ENCODE measurements around the gene EFHD1.

The EFHD1 gene, protein sequence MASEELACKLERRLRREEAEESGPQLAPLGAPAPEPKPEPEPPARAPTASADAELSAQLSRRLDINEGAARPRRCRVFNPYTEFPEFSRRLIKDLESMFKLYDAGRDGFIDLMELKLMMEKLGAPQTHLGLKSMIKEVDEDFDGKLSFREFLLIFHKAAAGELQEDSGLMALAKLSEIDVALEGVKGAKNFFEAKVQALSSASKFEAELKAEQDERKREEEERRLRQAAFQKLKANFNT

DNA sequence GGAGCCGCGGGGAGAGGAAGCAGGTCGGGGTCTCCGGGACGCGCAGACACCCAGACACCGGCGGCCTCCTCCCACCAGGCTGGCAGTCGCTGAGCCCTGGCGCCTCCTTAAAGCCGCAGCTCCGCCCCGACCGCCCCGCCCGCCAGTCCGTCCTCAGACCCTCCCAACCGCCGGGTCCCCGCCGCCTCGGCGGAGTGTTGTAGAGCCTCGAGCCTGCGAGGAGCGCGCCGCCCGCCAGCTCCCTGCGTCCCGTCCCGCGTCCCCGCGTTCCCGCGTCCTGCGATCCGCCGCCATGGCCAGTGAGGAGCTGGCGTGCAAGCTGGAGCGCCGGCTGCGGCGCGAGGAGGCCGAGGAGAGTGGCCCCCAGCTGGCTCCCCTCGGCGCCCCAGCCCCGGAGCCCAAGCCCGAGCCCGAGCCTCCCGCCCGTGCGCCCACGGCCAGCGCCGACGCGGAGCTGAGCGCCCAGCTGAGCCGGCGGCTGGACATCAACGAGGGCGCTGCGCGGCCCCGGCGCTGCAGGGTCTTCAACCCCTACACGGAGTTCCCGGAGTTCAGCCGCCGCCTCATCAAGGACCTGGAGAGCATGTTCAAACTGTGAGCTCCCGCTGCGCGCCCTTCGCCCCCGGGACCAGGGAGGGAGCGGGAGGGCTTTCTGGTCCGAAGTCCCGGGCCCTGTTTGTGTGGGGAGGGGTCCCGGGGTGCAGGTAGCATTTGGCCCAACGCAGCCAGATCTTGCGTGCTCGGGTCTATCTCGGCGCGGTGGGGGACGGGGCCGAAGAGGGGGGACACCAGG is at the start of gene EFHD1:
Gene EFHD1 (plus strand): TSS at position 192 of the 793 bp plus-strand sequence. CDS start 101 bp downstream, at position 293.
- peak; percentile 50 for DNase-seq (ENCODE audit: low read depth)

DNA sequence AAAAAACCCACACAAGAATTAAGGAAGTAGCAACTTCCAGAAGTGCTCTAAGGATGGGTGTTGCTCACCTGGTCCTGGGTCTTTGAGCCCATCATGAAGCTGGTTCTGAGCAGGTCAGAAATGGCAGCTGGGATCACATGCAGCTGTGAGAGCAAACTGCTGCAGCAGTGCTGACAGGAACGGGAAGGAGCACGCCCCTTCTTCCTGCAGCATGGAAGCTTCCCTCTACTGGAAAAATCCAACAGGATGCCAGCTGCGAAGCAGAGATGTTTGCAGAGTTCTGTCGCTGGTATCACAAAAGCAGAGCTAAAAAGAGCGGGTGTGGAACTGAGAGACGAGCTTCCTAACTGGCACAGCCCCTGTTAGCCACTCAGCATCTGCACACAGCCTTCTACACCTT is 49.2 kb upstream of the EFHD1 start:
- DNase-seq (ENCODE audit: low read depth) = no peak

DNA sequence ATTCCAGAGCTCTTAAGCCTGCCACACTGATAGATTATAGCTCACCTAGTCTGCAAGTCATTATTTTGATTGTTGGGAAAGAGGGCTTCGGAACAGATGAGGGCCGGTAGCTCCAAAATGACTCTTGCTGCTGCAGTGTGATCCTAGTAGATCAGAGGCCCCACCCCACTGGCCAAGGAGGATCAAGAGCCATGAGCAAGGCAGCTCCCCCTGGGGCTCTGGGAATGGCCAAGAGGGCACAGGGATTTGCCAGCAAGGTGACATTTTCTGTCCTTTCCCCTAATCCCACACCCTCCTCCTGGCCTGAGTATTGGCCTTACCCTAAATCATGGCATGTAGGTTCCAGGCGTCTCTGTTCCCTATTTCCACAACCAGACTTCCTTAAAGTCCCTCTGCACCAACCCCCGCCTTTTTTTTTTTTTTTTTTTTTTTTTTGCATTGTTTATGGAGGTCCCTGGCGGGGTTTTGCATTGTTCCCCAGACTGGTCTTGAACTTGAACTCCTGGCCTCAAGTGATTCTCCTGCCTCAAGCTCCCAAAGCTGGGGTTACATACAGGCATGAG is 46.4 kb upstream of the EFHD1 start:
- DNase-seq (ENCODE audit: low read depth) = no peak

DNA sequence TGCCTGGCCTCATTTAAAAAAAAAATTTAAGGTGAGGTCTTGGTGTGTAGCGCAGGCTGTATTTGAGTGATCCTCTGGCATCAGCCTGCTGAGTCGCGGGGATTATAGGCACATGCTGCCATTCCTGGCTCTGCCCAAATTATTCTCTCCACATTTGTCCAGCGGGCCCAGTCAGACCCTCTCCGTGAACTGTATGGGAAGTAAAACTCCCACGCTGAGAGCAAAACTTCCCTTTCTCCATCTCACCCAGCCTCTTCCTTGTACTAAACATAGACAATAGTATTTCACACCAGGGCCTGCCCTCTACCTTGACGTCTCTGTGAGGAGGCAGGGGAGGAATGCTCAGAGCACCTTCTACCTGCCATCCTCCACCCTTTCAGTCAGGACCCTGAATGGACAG is 45.9 kb upstream of the EFHD1 start:
- no peak for DNase-seq (ENCODE audit: low read depth)

DNA sequence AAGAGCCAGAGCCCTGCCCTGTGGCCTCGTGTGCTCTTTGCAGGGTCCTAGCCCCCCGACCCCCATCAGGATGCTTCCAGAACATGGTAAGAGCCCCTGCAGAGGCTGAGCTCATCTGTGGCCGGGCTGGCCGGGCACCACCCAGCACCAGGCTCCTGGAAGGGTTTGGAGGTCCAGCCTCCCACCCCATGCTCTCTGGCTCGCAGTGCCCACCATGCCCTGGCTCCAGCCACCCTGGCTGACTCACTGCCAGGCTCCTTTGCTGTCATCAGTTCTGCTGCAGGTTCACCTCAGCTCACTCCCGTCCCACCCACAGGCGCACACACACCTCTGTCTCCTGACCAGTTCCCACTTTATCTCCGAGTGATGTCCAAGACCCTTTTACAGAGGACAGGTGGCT is 45.4 kb upstream of the EFHD1 start:
- no peak for DNase-seq (ENCODE audit: low read depth)

DNA sequence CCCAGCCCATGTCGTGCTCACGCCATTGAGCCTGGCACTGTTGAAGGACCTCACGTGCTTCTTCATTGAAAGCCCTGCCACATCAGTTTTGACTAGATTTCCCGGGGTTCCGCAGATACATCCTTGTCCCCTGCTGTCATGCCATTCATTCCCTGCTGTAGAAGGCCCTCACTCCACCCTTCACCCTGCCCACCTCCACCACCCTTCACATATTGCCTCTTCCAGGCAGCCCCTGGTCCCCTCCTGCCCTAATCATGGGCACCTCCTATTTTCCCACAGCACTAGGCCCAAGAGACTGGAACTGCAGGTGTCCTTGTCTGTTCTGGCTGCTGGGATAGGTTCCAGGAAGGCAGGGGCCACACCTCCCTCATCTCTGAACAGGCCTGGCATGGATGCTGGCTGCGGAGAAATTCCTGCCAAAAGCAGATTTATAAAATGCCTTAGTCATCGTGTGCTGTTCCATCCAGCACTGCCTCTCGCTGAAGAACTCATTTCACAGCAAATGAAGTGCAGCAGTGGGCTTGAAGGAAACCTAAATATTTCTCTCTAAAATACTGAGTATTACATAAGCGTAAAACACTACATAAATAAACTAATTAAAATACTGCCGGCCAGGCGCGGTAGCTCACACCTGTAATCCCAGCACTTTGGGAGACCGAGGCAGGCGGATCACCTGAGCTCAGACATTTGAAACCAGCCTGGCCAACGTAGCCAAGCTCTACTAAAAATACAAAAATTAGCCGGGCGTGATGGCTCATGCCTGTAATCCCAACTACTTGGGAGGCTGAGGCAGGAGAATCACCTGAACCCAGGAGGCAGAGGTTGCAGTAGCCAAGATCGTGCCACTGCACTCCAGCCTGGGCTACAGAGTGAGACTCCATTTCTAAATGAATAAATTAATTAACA is 44.5 kb upstream of the EFHD1 start:
- DNase-seq (ENCODE audit: low read depth) = no peak

DNA sequence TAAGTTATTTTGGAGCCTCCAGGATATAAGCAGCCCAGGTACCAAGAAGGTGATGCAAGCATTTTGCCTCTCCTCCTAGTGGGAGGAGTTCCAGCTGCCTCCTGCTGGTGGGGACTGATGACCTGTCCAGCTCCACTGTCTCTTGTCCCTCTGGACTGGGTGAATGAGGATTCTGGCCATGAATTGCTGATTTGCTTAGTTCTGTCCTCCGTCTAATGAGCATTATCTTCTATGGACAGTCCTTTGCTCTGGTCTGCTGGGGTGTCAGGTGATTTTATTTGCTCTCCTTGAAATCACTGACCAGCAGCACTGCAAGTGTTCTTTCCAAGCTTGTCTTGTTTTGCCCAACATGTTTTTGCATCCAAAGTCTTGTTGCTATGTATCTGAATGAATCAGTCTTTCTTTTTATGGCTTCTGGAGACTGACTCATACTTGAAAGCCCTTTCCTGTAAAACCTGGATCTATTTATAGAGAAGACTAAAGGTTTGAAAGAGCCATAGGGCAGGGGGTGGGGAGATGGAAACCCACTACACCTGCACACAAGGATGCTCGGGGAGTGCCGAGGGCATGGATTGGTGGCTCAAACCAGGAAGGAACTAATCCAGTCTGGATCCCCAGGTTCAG is 40.5 kb upstream of the EFHD1 start:
- DNase-seq (ENCODE audit: low read depth) = no peak

DNA sequence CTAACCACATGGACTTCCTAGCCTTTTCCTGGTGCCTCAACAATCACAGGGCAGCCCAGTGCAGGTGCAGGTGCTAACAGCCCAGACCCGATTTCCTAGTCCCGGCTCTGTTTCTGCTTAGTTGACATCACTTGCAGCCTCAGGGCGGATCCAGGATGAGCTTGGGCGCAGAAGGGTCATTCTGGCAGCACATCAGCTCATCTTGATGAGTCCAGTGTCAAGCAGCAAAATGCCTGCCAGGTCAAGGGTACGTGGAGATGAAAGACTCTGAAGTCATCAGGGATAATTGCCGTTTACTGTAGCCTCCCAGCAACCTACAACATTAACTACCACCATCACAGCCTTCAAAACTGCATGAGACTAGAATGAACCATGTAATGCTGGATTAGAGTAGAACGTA is 39.4 kb upstream of the EFHD1 start:
- DNase-seq (ENCODE audit: low read depth) = no peak

DNA sequence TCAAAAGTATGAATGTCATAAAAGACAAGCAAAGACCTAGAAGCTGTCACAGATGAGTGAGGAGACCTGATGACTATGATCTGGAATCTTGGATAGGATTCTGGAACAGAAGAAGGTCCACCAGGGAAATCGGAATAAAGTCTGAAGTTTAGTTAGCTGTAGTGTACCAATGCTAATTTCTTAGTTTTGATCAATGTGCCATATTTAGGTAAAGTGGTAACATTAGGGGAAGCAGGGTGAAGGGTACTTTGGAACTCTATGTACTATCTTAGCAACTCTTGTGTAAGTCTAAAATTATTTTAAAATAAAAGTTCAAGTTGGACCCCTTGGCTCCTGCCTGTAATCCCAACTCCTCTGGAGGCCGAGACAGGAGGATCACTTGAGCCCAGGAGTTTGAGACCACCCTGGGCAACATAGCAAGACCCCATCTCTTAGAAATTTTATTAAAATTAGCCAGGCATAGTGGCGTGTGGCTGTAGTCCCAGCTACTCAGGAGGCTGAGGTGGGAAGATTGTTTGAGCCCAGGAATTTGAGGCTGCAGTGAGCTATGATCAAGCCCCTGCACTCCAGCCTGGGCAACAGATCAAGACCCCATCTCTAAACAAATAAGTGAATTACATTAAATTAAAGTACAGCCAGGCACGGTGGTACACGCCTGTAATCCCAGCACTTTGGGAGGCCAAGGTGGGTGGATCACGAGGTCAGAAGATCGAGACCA is 35.9 kb upstream of the EFHD1 start:
- DNase-seq (ENCODE audit: low read depth) = no peak

DNA sequence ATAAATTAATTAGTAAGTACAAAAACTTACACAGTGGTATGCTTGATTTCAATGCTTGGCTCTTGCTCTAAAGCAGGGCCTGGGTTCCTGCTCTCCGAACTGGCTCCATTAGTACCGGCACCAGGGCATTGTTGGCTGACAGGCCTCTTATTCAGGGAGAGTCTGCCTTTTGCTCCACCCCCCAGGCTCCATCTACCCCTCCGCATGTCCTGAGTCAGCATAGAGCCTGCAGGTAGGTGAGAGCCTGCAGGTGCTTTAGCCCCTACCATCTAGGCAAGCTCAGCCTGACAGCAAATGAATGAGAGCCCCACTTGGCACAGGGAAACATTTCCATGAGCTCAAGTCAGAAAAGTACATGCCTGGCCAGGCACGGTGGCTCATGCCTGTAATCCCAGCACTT is 35.1 kb upstream of the EFHD1 start:
- no peak for DNase-seq (ENCODE audit: low read depth)

DNA sequence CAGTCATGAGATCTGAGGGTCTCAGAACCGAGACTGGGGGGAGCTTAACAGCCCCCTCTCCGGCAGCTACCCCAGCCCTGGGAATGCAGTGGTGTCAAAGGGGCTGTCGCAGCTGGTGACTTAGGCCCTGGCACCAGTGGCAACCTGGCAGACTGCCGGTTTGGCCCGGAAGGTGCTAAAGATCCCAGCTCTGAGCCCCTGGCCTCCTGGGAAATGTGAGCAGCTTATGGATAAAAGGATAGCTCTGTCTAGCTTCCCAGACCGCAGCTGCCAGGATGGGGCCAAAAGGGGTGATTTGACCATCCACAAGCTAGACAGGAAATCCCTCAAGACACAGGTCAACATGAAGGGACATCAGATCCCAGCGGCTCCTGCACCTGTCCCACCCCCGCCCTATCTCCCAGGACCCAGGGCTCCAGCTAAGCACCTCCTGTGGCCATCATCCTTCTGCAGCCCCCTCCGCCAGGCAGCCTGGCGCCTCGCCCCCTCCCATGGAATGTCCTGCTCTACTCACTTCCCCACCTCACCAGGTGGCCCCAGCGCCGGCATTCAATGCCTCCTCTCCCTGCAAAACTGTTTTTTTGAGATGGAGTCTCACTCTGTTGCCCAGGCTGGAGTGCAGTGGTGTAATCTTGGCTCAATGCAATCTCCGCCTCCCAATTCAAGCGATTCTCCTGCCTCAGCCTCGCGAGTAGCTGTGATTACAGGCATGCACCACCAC is 33.2 kb upstream of the EFHD1 start:
- DNase-seq (ENCODE audit: low read depth) = no peak

DNA sequence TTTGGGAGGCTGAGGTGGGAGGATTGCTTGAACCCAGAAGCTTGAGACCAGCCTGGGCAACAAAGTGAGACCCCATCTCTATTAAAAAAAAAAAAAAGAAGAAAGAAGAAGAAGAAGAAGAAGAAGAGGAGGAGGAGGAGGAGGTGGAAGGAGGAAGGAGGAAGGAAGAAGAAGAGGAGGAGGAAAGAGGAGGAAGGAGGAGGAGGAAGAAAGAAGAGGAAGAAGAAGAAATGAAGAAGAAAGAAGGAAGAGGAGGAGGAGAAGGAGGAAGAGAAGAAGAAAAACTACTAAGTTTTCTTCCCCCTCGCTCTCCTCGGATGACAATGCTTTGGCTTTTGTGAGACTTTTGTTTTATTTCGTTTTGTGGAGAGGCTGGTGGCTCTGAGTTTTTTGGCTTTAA is 30.1 kb upstream of the EFHD1 start:
- no peak for DNase-seq (ENCODE audit: low read depth)

DNA sequence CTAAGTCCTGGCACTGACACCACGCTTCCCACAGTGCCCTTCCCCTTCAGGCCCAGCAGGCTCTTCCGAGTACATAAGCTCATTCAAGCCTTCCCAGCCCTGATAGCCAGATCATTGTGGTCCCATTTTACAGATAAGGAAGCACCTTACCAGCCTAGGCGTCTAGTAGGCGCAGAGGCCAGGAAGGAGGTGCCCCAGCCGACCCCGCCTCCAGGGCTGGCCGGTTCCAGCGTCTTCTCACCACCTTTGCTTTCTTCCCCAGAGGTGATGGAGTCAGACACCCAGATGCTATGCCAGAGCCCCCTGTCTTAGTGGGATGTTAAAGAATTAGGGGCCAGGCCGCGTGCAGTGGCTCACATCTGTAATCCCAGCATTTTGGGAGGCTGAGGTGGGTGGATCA is 28.9 kb upstream of the EFHD1 start:
- DNase-seq (ENCODE audit: low read depth) = no peak

DNA sequence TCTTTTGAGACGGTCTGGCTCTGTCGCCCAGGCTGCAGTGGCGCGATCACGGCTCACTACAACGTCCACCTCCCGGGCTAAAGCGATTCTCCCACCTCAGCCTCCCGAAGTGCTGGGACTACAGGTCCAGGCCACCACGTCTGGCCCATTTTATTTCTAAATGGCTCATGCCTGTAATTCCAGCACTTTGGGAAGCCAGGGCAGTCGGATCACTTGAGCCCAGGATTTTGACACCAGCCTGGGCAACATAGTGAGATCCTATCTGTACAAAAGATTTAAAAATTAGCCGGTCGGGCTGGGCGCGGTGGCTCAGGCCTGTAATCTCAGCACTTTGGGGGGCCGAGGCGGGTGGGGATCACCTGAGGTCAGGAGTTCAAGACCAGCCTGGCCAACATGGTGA is 26.4 kb upstream of the EFHD1 start:
- DNase-seq (ENCODE audit: low read depth) = no peak

DNA sequence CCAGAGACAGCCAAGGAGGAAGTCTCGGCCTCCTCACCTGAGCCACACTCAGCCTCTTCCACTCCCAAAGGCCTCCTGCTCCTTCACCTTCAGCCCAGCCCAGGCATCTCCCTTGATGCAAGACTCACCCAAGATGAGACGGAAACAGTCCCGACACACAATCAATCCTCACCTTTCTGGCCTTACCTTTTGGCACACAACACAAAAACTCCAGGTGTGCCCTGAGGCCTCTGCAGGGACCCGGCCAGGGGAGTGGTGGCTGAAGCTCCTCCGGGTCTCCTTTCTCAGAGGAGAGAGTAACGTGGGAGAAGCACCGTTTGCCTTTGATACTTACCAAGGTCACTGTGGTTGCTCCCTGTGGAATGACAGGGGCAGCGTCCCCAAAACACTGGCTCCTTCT is 23.8 kb upstream of the EFHD1 start:
- DNase-seq (ENCODE audit: low read depth) = no peak

DNA sequence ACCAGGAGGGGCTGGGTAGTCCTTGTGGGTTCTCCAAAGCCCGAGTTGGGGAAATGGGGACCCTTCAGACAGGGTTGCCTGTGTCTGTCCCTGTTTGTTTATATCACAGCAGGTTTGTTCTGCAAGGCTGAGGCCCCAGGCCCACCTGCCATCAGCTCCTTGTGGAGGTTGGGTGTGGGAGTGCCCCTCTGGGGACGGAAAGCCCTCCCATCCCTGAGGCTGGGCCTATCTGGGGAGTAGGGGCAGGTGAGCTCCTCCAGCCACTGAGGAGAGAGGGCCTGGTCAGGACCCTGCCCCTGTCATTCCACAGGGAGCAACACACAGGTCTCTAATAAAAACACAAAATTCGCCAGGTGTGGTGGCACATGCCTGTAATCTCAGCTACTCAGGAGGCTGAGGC is 23.3 kb upstream of the EFHD1 start:
- no peak for DNase-seq (ENCODE audit: low read depth)

DNA sequence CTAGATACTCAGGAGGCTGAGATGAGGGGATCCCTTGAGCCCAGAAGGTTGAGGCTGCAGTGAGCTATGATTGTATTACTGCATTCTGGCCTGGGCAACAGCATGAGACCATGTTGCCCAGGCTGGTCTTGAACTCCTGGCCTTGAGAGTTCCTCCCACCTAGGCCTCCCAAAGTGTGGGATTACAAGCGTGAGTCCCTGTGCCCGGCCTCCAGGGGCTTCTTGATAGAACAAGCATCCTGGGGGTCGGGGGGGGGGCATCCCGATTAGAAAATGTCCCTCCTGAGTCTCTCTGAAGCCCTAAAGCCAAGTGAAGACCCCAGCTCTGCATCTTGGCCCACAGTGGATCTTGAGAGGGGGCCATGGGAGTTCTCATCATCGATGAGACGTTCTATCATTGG is 22.3 kb upstream of the EFHD1 start:
- no peak for DNase-seq (ENCODE audit: low read depth)

DNA sequence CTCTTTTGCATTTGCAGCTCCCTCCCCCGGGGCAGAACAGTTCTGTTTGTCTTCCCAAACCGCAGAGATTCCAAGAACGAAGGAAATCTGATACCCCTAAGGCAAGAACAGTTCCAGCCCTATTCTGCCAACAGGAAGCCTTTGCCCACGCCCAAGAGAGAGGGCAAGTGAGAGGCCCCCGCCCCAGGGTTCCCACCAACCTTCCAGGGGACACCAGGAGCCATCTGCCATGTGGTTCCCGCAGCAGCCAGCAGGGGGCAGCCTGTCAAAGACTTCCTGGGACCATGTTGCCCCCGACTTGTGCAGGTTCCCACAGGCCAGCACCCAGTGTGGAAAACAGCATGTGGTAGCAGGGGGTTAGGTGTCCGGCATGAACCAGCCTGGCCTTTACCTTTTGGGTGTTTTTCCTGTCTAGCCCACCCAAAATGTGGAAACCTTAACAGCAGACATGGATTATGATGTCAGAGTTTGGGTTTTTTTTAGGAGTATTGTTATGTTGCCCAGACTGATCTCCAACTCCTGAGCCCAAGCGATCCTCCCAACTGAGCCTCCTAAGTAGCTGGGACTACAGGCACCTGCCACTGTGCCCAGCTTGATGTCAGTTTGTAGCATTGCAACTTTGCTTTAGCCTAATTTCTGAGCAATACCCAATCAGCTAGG is 21.7 kb upstream of the EFHD1 start:
- peak; percentile 49 for DNase-seq (ENCODE audit: low read depth)

DNA sequence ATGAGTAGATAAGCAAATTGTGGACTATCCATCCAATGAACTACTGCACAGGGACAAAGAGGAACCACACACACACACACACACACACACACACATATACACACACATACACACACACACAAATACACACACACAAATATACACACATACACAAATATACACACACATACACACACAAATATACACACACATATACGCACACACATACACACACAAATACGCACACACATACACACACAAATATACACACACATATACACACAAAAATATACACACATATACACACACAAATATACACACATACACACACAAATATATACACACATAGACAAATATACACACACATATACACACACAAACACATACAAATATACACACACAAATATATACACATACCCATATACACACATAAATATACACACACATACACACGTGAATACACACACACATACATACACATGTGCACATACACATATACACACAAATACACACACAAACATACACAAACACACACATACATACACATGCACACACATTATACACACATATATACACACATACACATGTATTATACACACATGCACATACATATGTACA is 19.8 kb upstream of the EFHD1 start:
- no peak for DNase-seq (ENCODE audit: low read depth)

DNA sequence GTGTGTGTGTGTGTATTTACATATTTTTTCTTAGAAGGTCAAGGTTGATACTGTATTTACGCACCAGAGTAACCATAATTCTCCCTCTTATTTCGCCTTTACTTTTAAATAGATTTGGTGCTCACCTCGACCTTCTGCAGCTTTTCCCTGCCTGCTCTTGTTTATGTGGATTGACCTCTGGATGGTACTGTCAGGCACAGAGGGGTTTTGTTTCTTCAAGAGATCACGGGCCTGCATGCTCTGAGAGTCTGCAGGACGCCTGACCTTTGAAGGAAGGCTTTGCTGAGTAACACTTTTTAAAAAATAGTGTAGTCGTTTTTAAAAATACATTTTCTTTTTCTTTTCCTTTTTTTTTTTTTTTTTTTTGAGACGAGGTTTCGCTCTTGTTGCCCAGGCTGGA is 18.1 kb upstream of the EFHD1 start:
- no peak for DNase-seq (ENCODE audit: low read depth)

All from stimulated activated CD8-positive, alpha-beta memory T cell treated with anti-CD3 and anti-CD28 coated beads, Interleukin-4, amount 100 ng/mL, for 24 hours (primary cell).